Keratinocyte (primary cell): Measurements from ENCODE around the gene FUCA1.

Experiments
- CTCF ChIP-seq, 3 experiments: IDR thresholded peaks in 1 of 3; conservative IDR thresholded peaks in 1 of 3; optimal IDR thresholded peaks in 1 of 3; 2 replicates in 2 of 3; 3 replicates in 1 of 3; pipeline versions ENCODE3 to v1.5.1; 2011; ENCODE audit warnings: low read length in 3 of 3, mild to moderate bottlenecking in 3 of 3, moderate library complexity in 2 of 3, control low read depth in 1 of 3, inconsistent platforms in 1 of 3; ENCODE audit not compliant: insufficient read depth in 2 of 3; ENCODE audit errors: extremely low read depth in 1 of 3
- EZH2 ChIP-seq: IDR thresholded peaks from one replicate; pipeline ENCODE4 v1.6.1; 2012; ENCODE audit warnings: inconsistent platforms, mild to moderate bottlenecking, low read length, moderate library complexity

DNA sequence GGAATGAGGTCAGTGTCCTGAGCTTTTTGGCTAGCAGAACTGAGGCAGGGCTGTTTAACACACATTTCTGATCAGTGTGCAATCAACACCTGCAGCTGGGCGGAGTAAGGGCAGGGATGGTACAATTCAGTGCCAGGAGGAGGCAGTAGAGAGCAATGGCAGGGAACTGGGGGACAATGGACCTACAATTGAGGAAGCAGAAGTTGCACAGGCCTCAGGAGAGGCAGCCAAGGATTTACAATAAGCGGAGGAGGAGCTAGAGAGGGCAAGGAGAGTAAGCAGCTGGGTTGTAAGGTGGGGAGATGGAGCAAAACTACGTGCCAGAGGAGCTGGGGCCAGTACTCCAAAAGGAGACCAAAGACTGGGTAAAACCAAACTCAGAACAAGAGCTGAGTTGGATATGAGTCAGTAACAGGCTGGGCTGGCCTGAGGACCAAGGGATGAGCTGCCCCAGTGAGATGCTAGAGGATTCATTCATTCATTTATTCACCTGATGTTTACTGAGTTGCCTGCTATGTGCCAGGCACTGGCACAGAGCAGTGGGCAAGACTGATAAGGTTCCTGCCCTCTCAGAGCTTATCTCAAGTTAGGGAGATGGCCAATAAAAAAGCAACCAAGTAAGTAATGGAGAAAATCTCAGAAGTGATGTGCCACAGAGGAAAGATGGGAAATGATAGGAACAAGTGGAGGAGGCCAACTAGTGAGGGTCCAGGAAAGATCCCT, 57.1 kb downstream of the FUCA1 start:
- TF ChIP-seq CTCF (optimal IDR thresholded peaks at IDR 0.05 in 1 of 3, IDR thresholded peaks at IDR 0.05 in 1 of 3, conservative IDR thresholded peaks at IDR 0.05 in 1 of 3; ENCODE audit: extremely low read depth in 1 of 3, insufficient read depth in 2 of 3, low read length in 3 of 3) (peak; percentile 76 to 86 (median 84)), EZH2 (no peak)
